Measurements from ENCODE around the gene NHEJ1. TPM values are rescaled to one million over a fixed set of nuclear protein-coding genes. Genes with fewer than 3 reads are reported as not detected.

Gene NHEJ1
- total RNA-seq, 1 donor from 2014 or later = 18.1 TPM

DNA sequence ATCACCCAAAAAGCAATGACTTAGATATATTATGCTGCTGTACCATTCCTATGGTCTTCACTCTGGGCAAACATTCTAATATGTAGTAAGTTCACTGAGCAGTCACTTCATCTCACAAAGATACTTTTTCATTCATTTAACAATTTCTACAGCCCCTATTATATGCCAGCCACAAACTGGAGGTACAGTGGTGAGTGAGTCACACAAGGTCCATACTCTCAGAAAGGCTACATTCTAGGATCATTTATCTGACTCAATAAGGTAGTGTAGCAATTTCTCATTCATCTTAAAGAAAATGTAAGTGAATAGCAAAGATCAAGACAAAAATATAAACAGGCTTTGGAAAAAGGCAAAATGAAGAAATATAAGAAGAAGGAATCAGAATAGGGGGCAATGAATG, 40.5 kb downstream of the NHEJ1 start:
- Mint-ChIP-seq H3K27me3 (ENCODE audit: insufficient read depth) (no peaks in the 10 kb centered on the region), H3K4me1 (ENCODE audit: low read depth) (peaks cover 13% of the 10 kb centered on the region), H3K4me3 (no peak overlapping the region), H3K36me3 (ENCODE audit: low read depth) (no peaks in the 10 kb centered on the region), H3K9me3 (no peaks in the 10 kb centered on the region), H3K27ac (no peak overlapping the region)
- intact Hi-C loops (cut with micrococcal nuclease) = no loop called here
- no peak for DNase-seq (ENCODE audit: low spot score)

- H3K4me3 Mint-ChIP-seq = no peak overlapping the region
- DNase-seq (ENCODE audit: low spot score) = peak; percentile 31
- peaks cover 8% of the 10 kb centered on the region for H3K4me1 Mint-ChIP-seq (ENCODE audit: low read depth)
- H3K36me3 Mint-ChIP-seq (ENCODE audit: low read depth) = no peaks in the 10 kb centered on the region
- no peak overlapping the region for H3K27ac Mint-ChIP-seq
- no peaks in the 10 kb centered on the region for H3K27me3 Mint-ChIP-seq (ENCODE audit: insufficient read depth)
- intact Hi-C loops (cut with micrococcal nuclease) = loop anchor here (1.0 kb wide), 3 partner anchors 46 to 90 kb away; no protein-coding TSS in a partner anchor
- H3K9me3 Mint-ChIP-seq = no peaks in the 10 kb centered on the region
These were observed 41.1 kb downstream of the NHEJ1 start for GRCh38 chr2:219119422-219120043.

- Mint-ChIP-seq H3K36me3 (ENCODE audit: low read depth) (no peaks in the 10 kb centered on the region), H3K27me3 (ENCODE audit: insufficient read depth) (no peaks in the 10 kb centered on the region), H3K4me1 (ENCODE audit: low read depth) (no peaks in the 10 kb centered on the region), H3K27ac (no peak overlapping the region), H3K9me3 (no peaks in the 10 kb centered on the region), H3K4me3 (no peak overlapping the region)
- intact Hi-C loops (cut with micrococcal nuclease) = no loop called here
- DNase-seq (ENCODE audit: low spot score) = no peak
These were observed 42.1 kb downstream of the NHEJ1 start for GRCh38 chr2:219118504-219118903.

DNA sequence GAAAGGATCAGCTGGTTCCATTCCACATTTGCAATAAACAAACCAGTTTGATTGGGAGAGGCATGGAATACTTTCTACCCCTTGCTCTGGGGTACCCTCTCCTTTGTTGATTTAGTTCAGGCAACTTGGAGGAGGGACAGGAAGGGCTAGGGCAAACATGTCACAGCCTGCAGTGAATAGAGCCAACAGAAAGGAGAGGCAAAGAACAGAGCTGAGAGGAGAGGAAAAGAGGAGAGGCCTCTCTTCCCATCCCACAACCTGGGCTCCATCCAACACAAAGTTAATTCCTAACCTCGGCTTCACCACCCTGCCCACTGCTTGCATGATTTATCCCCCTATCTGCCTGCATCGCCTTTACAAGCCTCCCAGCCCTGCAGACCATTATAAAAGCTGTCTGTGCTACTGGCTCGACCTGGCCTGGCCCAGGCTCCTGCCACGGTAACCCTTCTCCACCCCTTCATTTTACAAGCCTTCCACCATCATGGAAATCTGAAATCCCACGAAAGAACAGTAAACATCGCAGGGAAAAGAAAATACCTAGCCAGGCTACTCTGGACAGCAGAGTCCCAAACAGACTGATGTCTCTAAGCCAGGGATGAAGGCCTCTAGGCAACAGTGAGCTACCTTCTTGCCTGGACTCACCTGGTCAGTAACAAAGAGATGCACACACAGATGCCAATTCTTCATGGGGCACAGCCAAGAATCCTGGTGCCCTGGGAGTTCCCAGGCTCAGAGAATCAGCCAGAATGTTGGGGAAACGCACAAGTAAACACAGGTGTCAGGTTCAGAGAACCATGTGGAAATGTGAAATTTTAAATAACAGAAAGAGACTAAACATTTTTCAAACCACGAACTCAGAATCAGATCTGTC, 43.6 kb downstream of the NHEJ1 start:
- no peak for DNase-seq (ENCODE audit: low spot score)
- Mint-ChIP-seq H3K9me3 (no peaks in the 10 kb centered on the region), H3K36me3 (ENCODE audit: low read depth) (no peaks in the 10 kb centered on the region), H3K4me3 (no peak overlapping the region), H3K27ac (no peak overlapping the region), H3K27me3 (ENCODE audit: insufficient read depth) (no peaks in the 10 kb centered on the region), H3K4me1 (ENCODE audit: low read depth) (peaks cover 6% of the 10 kb centered on the region)
- intact Hi-C loops (cut with micrococcal nuclease) = no loop called here

- Mint-ChIP-seq H3K4me1 (ENCODE audit: low read depth) (peaks cover 14% of the 10 kb centered on the region), H3K27me3 (ENCODE audit: insufficient read depth) (no peaks in the 10 kb centered on the region), H3K4me3 (no peak overlapping the region), H3K27ac (no peak overlapping the region), H3K36me3 (ENCODE audit: low read depth) (no peaks in the 10 kb centered on the region), H3K9me3 (no peaks in the 10 kb centered on the region)
- intact Hi-C loops (cut with micrococcal nuclease) = loop anchor here (1.0 kb wide), 1 partner anchor 8 kb away; no protein-coding TSS in a partner anchor
- DNase-seq (ENCODE audit: low spot score) = no peak
These were observed 47.8 kb downstream of the NHEJ1 start for GRCh38 chr2:219112651-219113338.

DNA sequence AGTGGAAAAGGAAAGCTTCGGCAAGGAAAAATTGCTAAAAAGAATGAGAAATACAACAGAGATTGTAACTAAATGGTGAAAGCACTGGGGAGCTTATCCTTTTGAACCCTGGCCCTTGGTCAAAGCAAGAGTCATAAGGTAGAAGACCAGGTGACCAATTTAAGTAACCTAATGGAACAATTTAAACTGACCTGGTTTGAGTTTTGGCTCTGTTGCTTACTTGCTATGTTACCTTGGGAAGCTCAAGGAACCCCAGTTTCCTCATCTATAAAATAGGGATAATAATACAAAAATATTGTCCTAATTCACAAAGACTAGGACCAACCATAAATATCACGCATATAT, 48.6 kb downstream of the NHEJ1 start:
- intact Hi-C loops (cut with micrococcal nuclease) = no loop called here
- DNase-seq (ENCODE audit: low spot score) = no peak
- H3K27ac Mint-ChIP-seq = no peak overlapping the region

DNA sequence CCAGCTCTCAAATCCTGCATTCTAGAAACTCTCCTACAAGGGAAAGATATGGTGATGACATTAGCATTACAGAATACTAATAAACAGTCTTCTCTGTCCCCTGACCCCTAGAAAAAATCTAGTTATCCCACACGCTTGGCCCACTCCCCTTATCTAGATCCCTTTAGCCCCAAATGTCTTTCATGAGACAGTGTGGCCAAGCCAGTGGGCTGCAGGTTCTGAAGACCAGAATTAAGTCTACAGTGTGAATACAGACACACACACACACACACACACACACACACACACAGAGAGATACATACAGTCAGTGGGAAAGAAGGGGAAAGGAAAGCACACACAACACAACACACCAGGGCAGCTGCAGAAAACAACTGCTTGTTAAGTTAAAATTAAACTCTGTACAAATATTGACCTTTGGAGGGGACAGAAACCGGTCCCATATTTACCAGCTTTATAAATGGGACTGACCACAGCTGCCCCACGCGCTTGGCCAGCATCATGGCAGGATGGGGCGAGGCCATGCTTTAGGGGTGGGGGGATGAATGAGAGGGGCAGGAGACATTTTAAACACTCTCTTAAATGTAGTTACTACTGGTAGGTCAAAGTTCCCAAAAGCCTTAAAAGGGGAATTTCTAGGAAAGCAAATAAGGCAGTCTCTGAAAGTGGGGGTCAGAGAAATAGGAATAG, 49.1 kb downstream of the NHEJ1 start:
- Mint-ChIP-seq H3K4me1 (ENCODE audit: low read depth) (peaks cover 14% of the 10 kb centered on the region), H3K4me3 (no peak overlapping the region), H3K9me3 (no peaks in the 10 kb centered on the region), H3K27me3 (ENCODE audit: insufficient read depth) (no peaks in the 10 kb centered on the region), H3K36me3 (ENCODE audit: low read depth) (no peaks in the 10 kb centered on the region), H3K27ac (no peak overlapping the region)
- intact Hi-C loops (cut with micrococcal nuclease) = no loop called here
- no peak for DNase-seq (ENCODE audit: low spot score)

More for the DNA sequence above, 48.6 kb downstream of the NHEJ1 start:
- peaks cover 14% of the 10 kb centered on the region for H3K4me1 Mint-ChIP-seq (ENCODE audit: low read depth)
- H3K9me3 Mint-ChIP-seq = no peaks in the 10 kb centered on the region
- H3K36me3 Mint-ChIP-seq (ENCODE audit: low read depth) = no peaks in the 10 kb centered on the region
- H3K27me3 Mint-ChIP-seq (ENCODE audit: insufficient read depth) = no peaks in the 10 kb centered on the region
- no peak overlapping the region for H3K4me3 Mint-ChIP-seq

DNA sequence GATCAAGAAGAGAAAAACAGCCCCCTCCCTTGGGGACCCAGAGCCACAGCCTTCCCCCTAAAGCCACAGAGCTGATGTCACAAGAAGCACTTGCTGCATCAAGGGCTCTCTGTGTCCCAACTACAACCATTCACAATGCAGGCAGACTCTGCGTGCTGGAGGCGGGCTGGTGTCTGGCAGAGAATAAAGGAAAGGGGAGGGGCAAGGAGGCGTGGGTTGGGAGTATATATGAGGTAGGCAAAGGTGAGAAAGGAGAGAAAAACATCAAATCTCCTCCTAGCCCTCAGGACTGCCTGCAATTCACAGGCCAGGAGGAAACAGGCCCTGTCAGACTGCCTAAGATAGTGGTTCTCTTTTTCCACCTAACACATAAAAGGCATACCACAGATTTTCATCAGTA, 51.1 kb downstream of the NHEJ1 start:
- Mint-ChIP-seq H3K27me3 (ENCODE audit: insufficient read depth) (no peaks in the 10 kb centered on the region), H3K4me1 (ENCODE audit: low read depth) (peaks cover 28% of the 10 kb centered on the region), H3K36me3 (ENCODE audit: low read depth) (no peaks in the 10 kb centered on the region), H3K4me3 (no peak overlapping the region), H3K9me3 (no peaks in the 10 kb centered on the region), H3K27ac (no peak overlapping the region)
- intact Hi-C loops (cut with micrococcal nuclease) = no loop called here
- DNase-seq (ENCODE audit: low spot score) = no peak

GRCh38 chr2:219107758-219108157, 52.9 kb downstream of the NHEJ1 start:
- intact Hi-C loops (cut with micrococcal nuclease) = no loop called here
- Mint-ChIP-seq H3K4me1 (ENCODE audit: low read depth) (peaks cover 33% of the 10 kb centered on the region), H3K9me3 (no peaks in the 10 kb centered on the region), H3K4me3 (no peak overlapping the region), H3K27ac (no peak overlapping the region), H3K27me3 (ENCODE audit: insufficient read depth) (peaks cover 1% of the 10 kb centered on the region), H3K36me3 (ENCODE audit: low read depth) (peaks cover 2% of the 10 kb centered on the region)
- no peak for DNase-seq (ENCODE audit: low spot score)

- peaks cover 28% of the 10 kb centered on the region for H3K4me1 Mint-ChIP-seq (ENCODE audit: low read depth)
- no peak overlapping the region for H3K27ac Mint-ChIP-seq
- H3K36me3 Mint-ChIP-seq (ENCODE audit: low read depth) = peaks cover 2% of the 10 kb centered on the region
- intact Hi-C loops (cut with micrococcal nuclease) = no loop called here
- H3K4me3 Mint-ChIP-seq = no peak overlapping the region
- peaks cover 1% of the 10 kb centered on the region for H3K27me3 Mint-ChIP-seq (ENCODE audit: insufficient read depth)
- H3K9me3 Mint-ChIP-seq = no peaks in the 10 kb centered on the region
- DNase-seq (ENCODE audit: low spot score) = no peak
These were observed 54.4 kb downstream of the NHEJ1 start for GRCh38 chr2:219106251-219106650.

- Mint-ChIP-seq H3K27ac (peak overlapping the region; percentile 59), H3K36me3 (ENCODE audit: low read depth) (peaks cover 2% of the 10 kb centered on the region), H3K27me3 (ENCODE audit: insufficient read depth) (peaks cover 1% of the 10 kb centered on the region), H3K4me3 (no peak overlapping the region), H3K4me1 (ENCODE audit: low read depth) (peaks cover 28% of the 10 kb centered on the region), H3K9me3 (no peaks in the 10 kb centered on the region)
- DNase-seq (ENCODE audit: low spot score) = peak; percentile 6
- intact Hi-C loops (cut with micrococcal nuclease) = loop anchor here (1.0 kb wide), 1 partner anchor 9 kb away; no protein-coding TSS in a partner anchor
These were observed 56.2 kb downstream of the NHEJ1 start for GRCh38 chr2:219104107-219105035.

DNA sequence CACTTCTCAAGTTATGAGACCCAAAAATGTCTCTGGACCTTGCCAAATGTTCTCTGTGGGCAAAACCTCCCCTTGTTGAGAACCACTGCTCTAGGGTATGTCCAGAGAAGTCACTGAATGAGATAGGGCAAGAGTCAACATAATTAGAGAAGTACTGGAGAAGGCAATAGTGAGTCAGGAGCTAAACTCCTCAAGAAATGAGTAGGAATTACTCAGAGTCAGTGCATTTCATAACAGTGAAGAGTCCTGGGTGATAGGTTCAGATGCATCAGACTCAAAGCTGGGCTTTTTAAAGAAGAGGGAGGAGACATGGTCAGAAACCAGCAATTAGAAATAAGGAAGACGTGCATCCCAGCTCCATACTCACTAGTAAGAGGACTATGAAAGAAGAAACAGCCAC, 61.3 kb downstream of the NHEJ1 start:
- intact Hi-C loops (cut with micrococcal nuclease) = no loop called here
- Mint-ChIP-seq H3K4me3 (no peak overlapping the region), H3K4me1 (ENCODE audit: low read depth) (peaks cover 6% of the 10 kb centered on the region), H3K36me3 (ENCODE audit: low read depth) (peaks cover 2% of the 10 kb centered on the region), H3K9me3 (no peaks in the 10 kb centered on the region), H3K27me3 (ENCODE audit: insufficient read depth) (peaks cover 1% of the 10 kb centered on the region), H3K27ac (no peak overlapping the region)
- no peak for DNase-seq (ENCODE audit: low spot score)
